22Rv1 (cell line): ENCODE results near the gene OR2T2.
"Not testable (repeated sequence)": the region's sequence is repeated elsewhere in the genome, so short reads cannot be mapped to it uniquely, and the experiment has no call there.

Experiments
- ZFX ChIP-seq: fragments of 450-650 bp; IDR thresholded peaks from 2 replicates; pipeline ENCODE4 v1.6.1; 2017; ENCODE audit warnings: antibody characterized with exemption, borderline replicate concordance
- TF ChIP-seq, protein P1 (sequence below): fragments of 450-650 bp; IDR thresholded peaks from 2 replicates; pipeline ENCODE4 v1.5.1; 2017; ENCODE audit warnings: mild to moderate bottlenecking

DNA sequence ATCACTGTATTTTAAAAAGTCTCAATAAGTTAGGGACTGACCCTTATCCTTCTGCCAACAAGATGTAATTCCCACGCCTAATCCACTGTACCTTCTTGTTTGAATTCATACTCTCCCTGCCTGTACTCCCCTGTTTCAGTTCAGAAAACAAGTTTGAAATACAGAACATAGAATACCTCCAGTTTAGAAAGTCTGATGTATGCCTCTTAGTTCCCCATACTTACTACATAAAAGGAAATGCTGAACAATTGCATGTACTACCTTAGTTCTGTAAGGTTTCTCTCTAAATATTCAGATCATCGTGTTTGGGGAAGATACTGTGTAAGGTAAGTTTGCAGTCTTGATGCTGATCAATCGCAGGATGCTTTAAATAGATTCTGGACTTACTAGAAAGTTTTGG is 9.1 kb upstream of the OR2T2 start:
- TF ChIP-seq, protein P1, sequence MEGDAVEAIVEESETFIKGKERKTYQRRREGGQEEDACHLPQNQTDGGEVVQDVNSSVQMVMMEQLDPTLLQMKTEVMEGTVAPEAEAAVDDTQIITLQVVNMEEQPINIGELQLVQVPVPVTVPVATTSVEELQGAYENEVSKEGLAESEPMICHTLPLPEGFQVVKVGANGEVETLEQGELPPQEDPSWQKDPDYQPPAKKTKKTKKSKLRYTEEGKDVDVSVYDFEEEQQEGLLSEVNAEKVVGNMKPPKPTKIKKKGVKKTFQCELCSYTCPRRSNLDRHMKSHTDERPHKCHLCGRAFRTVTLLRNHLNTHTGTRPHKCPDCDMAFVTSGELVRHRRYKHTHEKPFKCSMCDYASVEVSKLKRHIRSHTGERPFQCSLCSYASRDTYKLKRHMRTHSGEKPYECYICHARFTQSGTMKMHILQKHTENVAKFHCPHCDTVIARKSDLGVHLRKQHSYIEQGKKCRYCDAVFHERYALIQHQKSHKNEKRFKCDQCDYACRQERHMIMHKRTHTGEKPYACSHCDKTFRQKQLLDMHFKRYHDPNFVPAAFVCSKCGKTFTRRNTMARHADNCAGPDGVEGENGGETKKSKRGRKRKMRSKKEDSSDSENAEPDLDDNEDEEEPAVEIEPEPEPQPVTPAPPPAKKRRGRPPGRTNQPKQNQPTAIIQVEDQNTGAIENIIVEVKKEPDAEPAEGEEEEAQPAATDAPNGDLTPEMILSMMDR, result not testable (repeated sequence)
- not testable (repeated sequence) for TF ChIP-seq ZFX
